GM08714 (cell line): ENCODE results near the gene MEPE.
"Not testable (repeated sequence)": the region's sequence is repeated elsewhere in the genome, so short reads cannot be mapped to it uniquely, and the experiment has no call there.

Experiments used
- H3K4me3 ChIP-seq: fragments of 200-500 bp; sonication (Bioruptor generic); 2 replicates; pipeline ENCODE4 v1.5.1; 2014; ENCODE audit warnings: mild to moderate bottlenecking, low read length, inconsistent platforms
- ZNF274 ChIP-seq: IDR thresholded peaks from 2 replicates; pipeline ENCODE4 v1.6.1; 2012; ENCODE audit warnings: mild to moderate bottlenecking, low read depth, low read length

The MEPE gene

DNA sequence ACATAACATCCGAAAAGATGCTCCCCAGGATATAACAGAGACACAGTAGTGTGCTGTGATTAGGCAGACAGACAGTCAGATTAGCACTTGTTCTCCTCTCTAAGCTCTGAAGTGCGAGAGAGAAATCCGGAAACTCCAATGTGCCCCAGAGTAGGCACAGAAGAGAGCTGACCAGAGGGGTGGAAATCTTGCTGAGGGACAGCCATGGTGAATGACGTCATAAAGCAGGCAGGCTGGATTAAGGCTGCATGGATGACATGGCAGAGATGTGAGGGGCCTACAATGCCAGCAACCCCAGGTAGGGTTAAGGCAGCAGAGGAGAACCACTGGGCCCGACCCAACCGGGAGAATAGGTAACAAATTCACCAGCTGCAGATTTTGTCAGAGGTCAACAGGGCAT, 53.3 kb downstream of the MEPE start:
- no peak overlapping the region for H3K4me3 ChIP-seq
- TF ChIP-seq ZNF274, result no peak

DNA sequence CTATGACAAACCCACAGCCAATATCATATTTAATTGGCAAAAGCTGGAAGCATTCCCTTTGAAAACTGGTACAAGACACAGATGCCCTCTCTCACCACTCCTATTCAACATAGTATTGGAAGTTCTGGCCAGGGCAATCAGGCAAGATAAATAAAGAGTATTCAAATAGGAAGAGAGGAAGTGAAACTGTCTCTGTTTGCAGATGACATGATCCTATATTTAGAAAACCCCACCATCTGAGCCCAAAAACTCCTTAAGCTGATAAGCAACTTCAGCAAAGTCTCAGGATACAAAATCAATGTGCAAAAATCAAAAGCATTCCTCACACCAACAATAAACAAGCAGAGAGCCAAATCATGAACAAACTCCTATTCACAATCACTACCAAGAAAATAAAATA, 58.0 kb downstream of the MEPE start:
- not testable (repeated sequence) for H3K4me3 ChIP-seq

DNA sequence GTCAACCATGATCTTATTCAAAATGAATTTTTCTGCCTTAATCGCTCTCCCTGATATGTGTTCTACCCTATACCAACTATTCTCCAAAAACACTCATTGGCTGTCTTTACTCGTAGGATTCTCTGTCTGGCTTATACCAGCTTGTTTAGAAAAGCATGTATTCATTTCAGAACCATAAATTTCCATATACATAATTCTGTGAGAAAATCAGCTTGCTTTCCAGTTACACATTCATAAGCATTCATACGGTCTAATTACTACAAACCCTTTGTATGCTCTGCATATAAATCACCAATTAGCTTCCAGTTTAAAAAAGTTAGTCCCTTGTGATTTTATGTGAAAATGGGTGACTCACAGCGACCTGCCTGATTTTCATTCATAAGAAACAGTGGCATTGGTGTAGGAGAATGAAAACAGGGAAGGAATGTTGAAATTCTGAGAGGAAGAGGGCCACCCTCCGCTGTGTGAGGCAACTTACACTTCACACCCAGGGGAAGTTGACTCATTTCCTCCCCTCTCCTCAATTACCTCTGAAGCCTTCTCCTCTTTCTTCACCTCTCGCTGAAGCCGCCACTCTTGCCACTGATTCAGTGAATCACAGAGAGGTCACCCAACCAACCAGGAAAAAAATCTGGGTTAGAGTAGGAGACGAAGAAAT, 63.3 kb downstream of the MEPE start:
- no peak overlapping the region for H3K4me3 ChIP-seq
- TF ChIP-seq ZNF274, result no peak
